ENCODE measurements around the gene KLRF2.

The KLRF2 gene

GRCh38 chr12:9907769-9908168 lies 26.5 kb downstream of the KLRF2 start:
- H3K36me3 ChIP-seq (ENCODE audit: insufficient read depth, insufficient read length, low read length) = no peaks in the 10 kb centered on the region
- H3K4me3 ChIP-seq (ENCODE audit: insufficient read length, low read depth) = no peak overlapping the region
- DNase-seq (ENCODE audit: low read depth, low spot score) = no peak
- TF ChIP-seq SUZ12 (IDR thresholded peaks at IDR 0.05; ENCODE audit: extremely low read depth, insufficient read depth, insufficient read length) (no peak), ZNF274 (IDR thresholded peaks at IDR 0.05; ENCODE audit: low read depth, low read length) (no peak), YY1 (IDR thresholded peaks at IDR 0.05; ENCODE audit: insufficient read depth, insufficient read length) (no peak)
- H3K4me1 ChIP-seq (ENCODE audit: insufficient read depth, insufficient read length) = no peaks in the 10 kb centered on the region
- H3K27me3 ChIP-seq (ENCODE audit: insufficient read depth, insufficient read length) = no peaks in the 10 kb centered on the region
- H3K9ac ChIP-seq (ENCODE audit: insufficient read length, low read depth) = no peak overlapping the region
- peaks cover 84% of the 10 kb centered on the region for H3K9me3 ChIP-seq (ENCODE audit: insufficient read depth, low read length)

DNA sequence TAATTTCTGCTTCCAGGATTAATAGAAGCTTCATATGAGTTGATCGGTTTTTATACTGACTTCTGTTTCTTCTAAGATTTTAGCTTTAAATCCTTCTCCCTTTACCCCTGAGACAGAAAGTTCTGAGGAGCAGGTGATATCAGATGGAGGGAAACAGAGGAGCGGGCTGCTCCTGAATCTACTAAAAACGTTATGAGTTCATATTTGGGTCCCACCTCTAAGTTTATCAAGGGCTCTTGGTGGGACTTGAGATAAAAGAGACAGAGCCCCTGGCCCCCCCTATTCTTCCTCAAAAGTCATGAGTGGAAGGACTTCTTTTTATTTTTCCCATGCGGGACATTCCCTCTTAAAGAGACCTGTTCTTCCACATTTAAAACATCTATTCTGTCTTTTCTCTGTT lies 27.1 kb downstream of the KLRF2 start:
- Histone ChIP-seq H3K4me3 (ENCODE audit: insufficient read length, low read depth) (no peak overlapping the region), H3K36me3 (ENCODE audit: insufficient read depth, insufficient read length, low read length) (no peaks in the 10 kb centered on the region), H3K4me1 (ENCODE audit: insufficient read depth, insufficient read length) (no peaks in the 10 kb centered on the region), H3K27me3 (ENCODE audit: insufficient read depth, insufficient read length) (no peaks in the 10 kb centered on the region), H3K9me3 (ENCODE audit: insufficient read depth, low read length) (peaks cover 79% of the 10 kb centered on the region), H3K9ac (ENCODE audit: insufficient read length, low read depth) (no peak overlapping the region)
- TF ChIP-seq ZNF274 (IDR thresholded peaks at IDR 0.05; ENCODE audit: low read depth, low read length) = no peak
- no peak for TF ChIP-seq SUZ12 (IDR thresholded peaks at IDR 0.05; ENCODE audit: extremely low read depth, insufficient read depth, insufficient read length)
- no peak for TF ChIP-seq YY1 (IDR thresholded peaks at IDR 0.05; ENCODE audit: insufficient read depth, insufficient read length)
- DNase-seq (ENCODE audit: low read depth, low spot score) = no peak

GRCh38 chr12:9909724-9910123 lies 28.4 kb downstream of the KLRF2 start:
- Histone ChIP-seq H3K9ac (ENCODE audit: insufficient read length, low read depth) (no peak overlapping the region), H3K9me3 (ENCODE audit: insufficient read depth, low read length) (peaks cover 68% of the 10 kb centered on the region), H3K36me3 (ENCODE audit: insufficient read depth, insufficient read length, low read length) (no peaks in the 10 kb centered on the region), H3K4me1 (ENCODE audit: insufficient read depth, insufficient read length) (no peaks in the 10 kb centered on the region), H3K4me3 (ENCODE audit: insufficient read length, low read depth) (no peak overlapping the region), H3K27me3 (ENCODE audit: insufficient read depth, insufficient read length) (no peaks in the 10 kb centered on the region)
- TF ChIP-seq YY1 (IDR thresholded peaks at IDR 0.05; ENCODE audit: insufficient read depth, insufficient read length) = no peak
- TF ChIP-seq SUZ12 (IDR thresholded peaks at IDR 0.05; ENCODE audit: extremely low read depth, insufficient read depth, insufficient read length) = no peak
- TF ChIP-seq ZNF274 (IDR thresholded peaks at IDR 0.05; ENCODE audit: low read depth, low read length) = no peak
- DNase-seq (ENCODE audit: low read depth, low spot score) = no peak

GRCh38 chr12:9910716-9911421 lies 29.6 kb downstream of the KLRF2 start:
- no peak for DNase-seq (ENCODE audit: low read depth, low spot score)
- Histone ChIP-seq H3K36me3 (ENCODE audit: insufficient read depth, insufficient read length, low read length) (no peaks in the 10 kb centered on the region), H3K9ac (ENCODE audit: insufficient read length, low read depth) (no peak overlapping the region), H3K9me3 (ENCODE audit: insufficient read depth, low read length) (peaks cover 63% of the 10 kb centered on the region), H3K4me1 (ENCODE audit: insufficient read depth, insufficient read length) (no peaks in the 10 kb centered on the region), H3K4me3 (ENCODE audit: insufficient read length, low read depth) (no peak overlapping the region), H3K27me3 (ENCODE audit: insufficient read depth, insufficient read length) (no peaks in the 10 kb centered on the region)
- TF ChIP-seq SUZ12 (IDR thresholded peaks at IDR 0.05; ENCODE audit: extremely low read depth, insufficient read depth, insufficient read length) (no peak), YY1 (IDR thresholded peaks at IDR 0.05; ENCODE audit: insufficient read depth, insufficient read length) (no peak), ZNF274 (IDR thresholded peaks at IDR 0.05; ENCODE audit: low read depth, low read length) (no peak)

GRCh38 chr12:9911708-9912107 lies 30.4 kb downstream of the KLRF2 start:
- Histone ChIP-seq H3K4me1 (ENCODE audit: insufficient read depth, insufficient read length) (no peaks in the 10 kb centered on the region), H3K4me3 (ENCODE audit: insufficient read length, low read depth) (no peak overlapping the region), H3K9ac (ENCODE audit: insufficient read length, low read depth) (no peak overlapping the region), H3K36me3 (ENCODE audit: insufficient read depth, insufficient read length, low read length) (no peaks in the 10 kb centered on the region), H3K27me3 (ENCODE audit: insufficient read depth, insufficient read length) (no peaks in the 10 kb centered on the region), H3K9me3 (ENCODE audit: insufficient read depth, low read length) (peaks cover 58% of the 10 kb centered on the region)
- no peak for DNase-seq (ENCODE audit: low read depth, low spot score)
- no peak for TF ChIP-seq SUZ12 (IDR thresholded peaks at IDR 0.05; ENCODE audit: extremely low read depth, insufficient read depth, insufficient read length)
- TF ChIP-seq YY1 (IDR thresholded peaks at IDR 0.05; ENCODE audit: insufficient read depth, insufficient read length) = no peak
- TF ChIP-seq ZNF274 (IDR thresholded peaks at IDR 0.05; ENCODE audit: low read depth, low read length) = no peak

GRCh38 chr12:9919443-9919842 lies 38.2 kb downstream of the KLRF2 start:
- no peaks in the 10 kb centered on the region for H3K4me1 ChIP-seq (ENCODE audit: insufficient read depth, insufficient read length)
- no peaks in the 10 kb centered on the region for H3K36me3 ChIP-seq (ENCODE audit: insufficient read depth, insufficient read length, low read length)
- peaks cover 5% of the 10 kb centered on the region; the same call in 1 of the 2 replicates for H3K9me3 ChIP-seq (ENCODE audit: insufficient read depth, low read length)
- H3K27me3 ChIP-seq (ENCODE audit: insufficient read depth, insufficient read length) = no peaks in the 10 kb centered on the region
- no peak overlapping the region for H3K4me3 ChIP-seq (ENCODE audit: insufficient read length, low read depth)
- no peak overlapping the region for H3K9ac ChIP-seq (ENCODE audit: insufficient read length, low read depth)
- TF ChIP-seq ZNF274 (IDR thresholded peaks at IDR 0.05; ENCODE audit: low read depth, low read length) (no peak), SUZ12 (IDR thresholded peaks at IDR 0.05; ENCODE audit: extremely low read depth, insufficient read depth, insufficient read length) (no peak), YY1 (IDR thresholded peaks at IDR 0.05; ENCODE audit: insufficient read depth, insufficient read length) (no peak)
- DNase-seq (ENCODE audit: low read depth, low spot score) = no peak

GRCh38 chr12:9920451-9920850 lies 39.2 kb downstream of the KLRF2 start:
- no peak overlapping the region for H3K4me3 ChIP-seq (ENCODE audit: insufficient read length, low read depth)
- H3K4me1 ChIP-seq (ENCODE audit: insufficient read depth, insufficient read length) = no peaks in the 10 kb centered on the region
- no peak for TF ChIP-seq ZNF274 (IDR thresholded peaks at IDR 0.05; ENCODE audit: low read depth, low read length)
- no peak for TF ChIP-seq YY1 (IDR thresholded peaks at IDR 0.05; ENCODE audit: insufficient read depth, insufficient read length)
- TF ChIP-seq SUZ12 (IDR thresholded peaks at IDR 0.05; ENCODE audit: extremely low read depth, insufficient read depth, insufficient read length) = no peak
- no peak for DNase-seq (ENCODE audit: low read depth, low spot score)
- no peaks in the 10 kb centered on the region for H3K36me3 ChIP-seq (ENCODE audit: insufficient read depth, insufficient read length, low read length)
- H3K9ac ChIP-seq (ENCODE audit: insufficient read length, low read depth) = no peak overlapping the region
- H3K9me3 ChIP-seq (ENCODE audit: insufficient read depth, low read length) = peaks cover 5% of the 10 kb centered on the region; the same call in 1 of the 2 replicates
- no peaks in the 10 kb centered on the region for H3K27me3 ChIP-seq (ENCODE audit: insufficient read depth, insufficient read length)
